Kidney epithelial cell (primary cell): ENCODE results near the gene ADGRG7. TPM values are rescaled to one million over a fixed set of nuclear protein-coding genes. Genes with fewer than 3 reads are reported as not detected.
A peak's percentile ranks its signal among the peaks of the same experiment; 100 is the strongest.

ENCODE experiments used
- DNase-seq: peaks from one replicate; pipeline ENCODE4 v3.0.0-alpha.2; 2010; ENCODE audit warnings: low read depth
- H3K27me3 ChIP-seq: 2 replicates; pipeline ENCODE4 v1.6.0; 2011; ENCODE audit warnings: low read length; ENCODE audit not compliant: control insufficient read depth, insufficient read depth
- H3K36me3 ChIP-seq: 2 replicates; pipeline ENCODE4 v1.5.1; 2011; ENCODE audit warnings: low read length; ENCODE audit not compliant: control insufficient read depth, insufficient read depth
- H3K4me3 ChIP-seq: 2 replicates; pipeline ENCODE4 v1.5.1; 2011; ENCODE audit warnings: low read depth, mild to moderate bottlenecking, control low read depth, low read length
- total RNA-seq: library from RNA; depleted of rRNA; stranded (reverse); fragments of >200 nt; gene quantifications from 2 replicates; pipeline ENCODE4 v1.2.3, GENCODE V29; 2015
- TF ChIP-seq, protein P1 (sequence below): IDR thresholded peaks from 2 replicates; pipeline ENCODE4 v1.5.1; 2011; ENCODE audit warnings: mild to moderate bottlenecking, moderate library complexity, low read length, control low read depth, inconsistent platforms; ENCODE audit not compliant: insufficient read depth, poor library complexity, severe bottlenecking

ADGRG7 gene
- total RNA-seq, 1 donor from 2014 or later: not detected

DNA sequence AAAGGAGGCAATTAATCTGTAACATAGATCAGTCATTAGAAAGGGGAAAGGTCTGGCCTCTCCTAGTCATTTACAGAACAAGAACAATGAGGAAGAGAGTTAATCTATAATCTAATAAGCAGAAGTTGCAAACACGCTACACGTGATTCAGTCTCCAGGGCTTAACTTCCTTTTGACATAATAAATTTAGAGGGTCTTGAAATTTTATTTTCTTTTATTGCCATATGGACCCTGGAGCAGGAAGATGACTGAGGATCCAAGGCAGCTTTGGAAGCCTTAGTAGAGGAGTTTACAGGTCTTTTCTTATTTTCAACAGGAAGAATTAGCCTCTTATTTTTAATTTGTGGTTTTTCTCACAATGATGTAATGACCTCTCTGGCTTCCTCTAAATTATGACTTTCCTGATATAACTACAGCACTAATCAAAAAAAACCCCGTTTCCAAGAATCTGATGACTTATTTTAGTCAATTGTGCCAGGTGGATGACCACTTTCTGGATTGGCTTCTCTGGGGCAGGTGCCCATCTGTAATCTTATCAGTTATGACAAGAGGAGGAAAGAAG is 32.2 kb downstream of the ADGRG7 start:
- no peak overlapping the region for H3K4me3 ChIP-seq
- TF ChIP-seq, protein P1, sequence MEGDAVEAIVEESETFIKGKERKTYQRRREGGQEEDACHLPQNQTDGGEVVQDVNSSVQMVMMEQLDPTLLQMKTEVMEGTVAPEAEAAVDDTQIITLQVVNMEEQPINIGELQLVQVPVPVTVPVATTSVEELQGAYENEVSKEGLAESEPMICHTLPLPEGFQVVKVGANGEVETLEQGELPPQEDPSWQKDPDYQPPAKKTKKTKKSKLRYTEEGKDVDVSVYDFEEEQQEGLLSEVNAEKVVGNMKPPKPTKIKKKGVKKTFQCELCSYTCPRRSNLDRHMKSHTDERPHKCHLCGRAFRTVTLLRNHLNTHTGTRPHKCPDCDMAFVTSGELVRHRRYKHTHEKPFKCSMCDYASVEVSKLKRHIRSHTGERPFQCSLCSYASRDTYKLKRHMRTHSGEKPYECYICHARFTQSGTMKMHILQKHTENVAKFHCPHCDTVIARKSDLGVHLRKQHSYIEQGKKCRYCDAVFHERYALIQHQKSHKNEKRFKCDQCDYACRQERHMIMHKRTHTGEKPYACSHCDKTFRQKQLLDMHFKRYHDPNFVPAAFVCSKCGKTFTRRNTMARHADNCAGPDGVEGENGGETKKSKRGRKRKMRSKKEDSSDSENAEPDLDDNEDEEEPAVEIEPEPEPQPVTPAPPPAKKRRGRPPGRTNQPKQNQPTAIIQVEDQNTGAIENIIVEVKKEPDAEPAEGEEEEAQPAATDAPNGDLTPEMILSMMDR: no peak
- no peaks in the 10 kb centered on the region for H3K27me3 ChIP-seq
- DNase-seq: no peak
- H3K36me3 ChIP-seq: no peaks in the 10 kb centered on the region

DNA sequence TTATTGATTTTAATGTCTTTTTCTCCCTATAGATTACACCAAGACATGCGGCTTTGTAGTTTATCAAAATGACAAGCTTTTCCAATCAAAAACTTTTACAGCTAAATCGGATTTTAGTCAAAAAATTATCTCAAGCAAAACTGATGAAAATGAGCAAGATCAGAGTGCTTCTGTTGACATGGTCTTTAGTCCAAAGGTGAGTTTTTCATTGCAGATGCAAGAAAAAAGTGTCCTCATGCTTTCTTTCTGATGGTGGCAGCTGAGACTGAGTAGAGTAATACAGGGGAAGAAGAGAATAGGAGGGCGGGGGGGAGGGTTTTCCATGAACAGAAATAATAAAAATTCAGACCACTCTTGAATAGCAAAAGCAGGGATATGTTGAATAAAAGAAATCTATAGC is 36.5 kb downstream of the ADGRG7 start:
- no peak for DNase-seq
- no peak overlapping the region for H3K4me3 ChIP-seq
- TF ChIP-seq, protein P1: no peak
- H3K27me3 ChIP-seq: no peaks in the 10 kb centered on the region
- H3K36me3 ChIP-seq: no peaks in the 10 kb centered on the region

DNA sequence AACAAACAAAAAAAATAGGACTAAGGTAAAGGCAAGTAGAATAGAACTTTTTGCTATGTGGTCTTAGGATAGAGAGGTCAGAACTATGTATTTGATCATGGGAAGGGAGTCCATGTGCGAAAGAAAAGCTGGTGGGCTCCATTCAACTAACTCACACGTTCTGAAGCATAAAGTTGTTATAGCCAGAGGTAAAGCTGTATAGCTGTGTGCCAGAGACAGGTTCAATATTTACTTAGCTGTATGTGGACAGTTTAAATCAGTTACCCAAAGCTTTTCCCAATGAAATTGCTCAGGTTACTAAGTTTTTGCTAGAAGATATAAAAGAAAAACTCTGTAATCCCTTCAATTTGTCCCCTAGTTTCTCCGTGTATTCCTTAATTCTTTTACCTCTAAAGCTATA is 37.8 kb downstream of the ADGRG7 start:
- Histone ChIP-seq H3K4me3 (no peak overlapping the region), H3K36me3 (no peaks in the 10 kb centered on the region), H3K27me3 (no peaks in the 10 kb centered on the region)
- DNase-seq: no peak
- TF ChIP-seq, protein P1: no peak

DNA sequence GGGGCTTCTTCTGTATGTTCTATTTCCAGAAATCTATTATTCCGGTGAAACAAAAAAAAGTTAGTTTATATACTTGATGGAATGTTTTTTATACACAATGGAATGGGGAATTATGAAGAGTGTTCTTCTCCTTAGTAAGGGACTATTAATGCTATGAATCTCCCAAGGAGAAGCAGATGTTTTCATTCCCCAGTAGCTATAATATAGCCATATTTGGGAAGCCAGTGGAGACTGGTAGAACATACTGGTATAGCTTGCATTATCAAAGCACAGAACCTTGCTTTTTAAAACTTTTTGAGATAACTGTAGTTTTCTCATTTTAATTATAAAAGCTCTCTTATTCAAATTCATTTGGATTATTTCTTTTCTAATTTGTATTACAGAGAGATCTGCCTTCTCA is 38.3 kb downstream of the ADGRG7 start:
- no peak for DNase-seq
- TF ChIP-seq, protein P1: no peak
- Histone ChIP-seq H3K27me3 (no peaks in the 10 kb centered on the region), H3K36me3 (no peaks in the 10 kb centered on the region), H3K4me3 (no peak overlapping the region)

DNA sequence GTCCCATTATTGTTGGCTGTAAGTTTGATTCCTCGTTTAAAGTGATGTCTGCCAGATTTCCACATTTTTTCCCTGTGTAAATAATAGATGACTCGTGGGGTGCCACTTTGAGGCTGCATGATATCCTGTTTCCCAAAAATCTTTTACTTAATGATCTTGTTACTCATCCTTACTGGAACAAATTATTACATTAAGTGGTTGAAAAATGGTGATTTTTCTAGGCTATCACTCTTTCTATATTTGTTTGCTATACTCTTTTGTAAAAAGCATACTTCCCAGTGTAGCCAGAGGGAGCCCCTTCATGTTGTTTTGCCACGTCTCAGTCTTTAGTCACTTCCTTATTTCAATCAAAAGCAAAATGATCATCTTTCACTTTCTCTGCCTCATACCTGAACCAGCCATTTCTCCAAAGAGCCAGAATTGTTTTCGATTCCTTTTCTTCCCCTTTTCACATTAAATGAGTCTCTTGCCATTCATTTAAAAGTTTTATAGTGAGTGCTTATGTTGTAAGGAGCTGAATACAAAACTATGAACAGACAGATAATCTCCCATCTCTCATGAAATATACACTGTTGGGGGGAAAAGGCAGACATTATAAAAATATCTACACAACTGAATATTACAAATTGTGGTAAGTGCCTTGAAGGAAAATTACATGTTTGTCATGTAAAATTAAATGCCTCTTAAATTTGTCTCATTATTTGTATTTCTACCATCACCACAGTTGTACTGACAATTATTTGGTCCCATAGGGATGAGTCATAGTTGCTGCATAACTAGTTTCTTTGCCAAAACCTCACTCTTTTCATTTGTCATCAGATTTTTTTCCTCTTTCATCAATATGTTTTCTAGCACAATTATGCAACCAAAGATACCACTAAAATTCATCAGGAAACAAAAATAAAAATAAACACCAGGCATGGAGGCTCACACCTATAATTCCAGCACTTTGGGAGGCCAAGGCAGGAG is 41.5 kb downstream of the ADGRG7 start:
- TF ChIP-seq, protein P1: peak; percentile 27
- DNase-seq: no peak
- no peaks in the 10 kb centered on the region for H3K27me3 ChIP-seq
- H3K4me3 ChIP-seq: no peak overlapping the region
- H3K36me3 ChIP-seq: no peaks in the 10 kb centered on the region
